Forelimb muscle (tissue), 1 donor: Measurements from ENCODE around the gene PRICKLE3. TPM values are rescaled to one million over a fixed set of nuclear protein-coding genes. Genes with fewer than 3 reads are reported as not detected.
"Not testable (repeated sequence)": the region's sequence is repeated elsewhere in the genome, so short reads cannot be mapped to it uniquely, and the experiment has no call there.

ENCODE experiments used
- DNase-seq: peaks from one replicate; pipeline ENCODE4 v3.0.0-alpha.2; 2013; ENCODE audit warnings: low read depth
- polyA plus RNA-seq: library from polyadenylated mRNA; unstranded; fragments of 120-200 nt; gene quantifications from one replicate; pipeline ENCODE4 v1.2.1, GENCODE V29; 2013; ENCODE audit not compliant: insufficient read length

Gene PRICKLE3
- polyA plus RNA-seq, 1 donor: 3.6 TPM

GRCh38 chrX:49155900-49156837 lies 30.0 kb downstream of the PRICKLE3 start:
- no peak for DNase-seq

DNA sequence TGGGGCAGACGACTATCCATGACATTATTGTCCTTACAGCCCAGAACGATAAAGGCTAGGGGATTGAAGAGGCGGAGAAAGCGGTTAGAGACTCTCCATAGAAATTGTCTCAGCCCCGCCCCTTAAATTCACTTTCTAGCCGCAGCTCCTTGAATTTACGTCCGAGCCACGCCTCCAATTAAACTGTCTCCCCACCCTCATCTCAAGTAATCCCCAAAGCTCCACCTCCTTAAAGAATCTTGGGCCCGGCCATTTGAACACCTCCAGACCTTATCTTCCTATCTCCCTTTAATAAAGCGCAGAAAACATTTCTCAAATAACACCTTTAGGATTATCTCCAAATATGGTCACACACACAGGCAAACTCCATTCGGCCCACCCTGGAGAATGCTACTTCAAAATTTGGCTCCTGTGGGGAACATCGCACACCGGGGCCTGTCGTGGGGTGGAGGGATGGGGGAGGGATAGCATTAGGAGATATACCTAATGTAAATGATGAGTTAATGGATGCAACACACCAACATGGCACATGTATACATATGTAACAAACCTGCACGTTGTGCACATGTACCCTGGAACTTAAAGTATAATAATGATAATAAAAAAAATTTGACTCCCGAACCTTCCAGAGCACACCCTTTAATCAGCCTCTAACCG lies 30.8 kb downstream of the PRICKLE3 start:
- no peak for DNase-seq

DNA sequence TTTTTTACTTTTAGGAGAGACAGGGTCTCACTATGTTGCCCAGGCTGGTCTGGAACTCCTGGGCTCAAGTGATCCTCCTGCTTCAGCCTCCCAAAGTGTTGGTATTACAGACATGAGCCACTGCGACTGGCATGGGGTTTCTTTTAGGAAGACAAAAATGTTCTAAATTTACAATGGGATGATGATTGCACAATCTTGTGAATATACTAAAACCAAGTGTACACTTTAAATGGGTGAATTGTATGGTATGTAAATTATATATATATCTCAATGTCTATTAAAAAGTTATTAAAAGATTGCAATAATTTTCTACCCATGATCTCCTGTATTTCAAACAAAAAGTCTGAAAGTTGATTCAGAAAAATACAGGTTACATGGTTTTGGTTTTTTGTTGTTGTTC lies 32.7 kb downstream of the PRICKLE3 start:
- DNase-seq: no peak

GRCh38 chrX:49149291-49149690 lies 36.9 kb downstream of the PRICKLE3 start:
- DNase-seq: not testable (repeated sequence)

- not testable (repeated sequence) for DNase-seq
Measured at GRCh38 chrX:49148390-49149100, 37.6 kb downstream of the PRICKLE3 start.

- DNase-seq: no peak
Measured at GRCh38 chrX:49147936-49148335, 38.2 kb downstream of the PRICKLE3 start.

GRCh38 chrX:49147282-49147681 lies 38.9 kb downstream of the PRICKLE3 start:
- DNase-seq: no peak

- not testable (repeated sequence) for DNase-seq
Measured at GRCh38 chrX:49143154-49143553, 43.0 kb downstream of the PRICKLE3 start.

DNA sequence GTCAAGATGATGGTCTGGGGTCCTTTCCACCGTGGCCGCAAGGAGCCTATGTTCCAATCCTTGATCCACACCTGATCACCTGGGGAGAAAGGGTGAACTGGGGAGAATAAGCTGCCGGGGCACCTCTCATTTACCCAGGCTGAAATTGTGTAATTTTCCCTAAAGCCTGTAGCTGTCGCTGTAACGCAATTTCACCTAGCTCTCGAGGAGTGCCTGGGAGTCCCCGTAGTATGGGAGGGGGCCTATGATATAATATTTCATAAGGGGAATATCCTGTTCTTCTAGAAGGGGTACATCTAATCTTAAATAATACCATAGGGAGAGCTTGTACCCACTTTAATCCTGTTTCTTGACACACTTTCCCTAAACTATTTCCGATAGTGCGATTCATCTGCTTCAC lies 43.9 kb downstream of the PRICKLE3 start:
- not testable (repeated sequence) for DNase-seq

DNA sequence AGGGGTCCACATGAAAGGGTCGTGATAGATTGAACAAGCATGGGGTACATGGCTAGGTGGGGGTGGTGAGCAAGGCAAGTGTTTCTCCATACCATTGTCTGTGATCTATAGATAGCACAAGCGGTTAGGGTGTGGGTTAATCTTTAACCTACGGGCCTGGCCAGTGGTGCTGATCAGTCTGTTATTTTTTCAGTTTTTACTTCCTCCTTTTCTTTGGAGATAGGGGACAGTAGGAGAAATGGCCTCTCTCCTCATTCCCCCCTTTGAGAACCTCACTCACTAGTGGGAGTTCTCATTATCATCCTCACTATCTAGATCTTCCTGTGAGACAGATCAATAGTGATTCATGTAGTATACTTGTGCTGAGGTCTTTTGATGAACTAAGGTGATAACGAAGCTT lies 46.5 kb downstream of the PRICKLE3 start:
- DNase-seq: no peak

GRCh38 chrX:49137492-49137891 lies 48.7 kb downstream of the PRICKLE3 start:
- DNase-seq: no peak

DNA sequence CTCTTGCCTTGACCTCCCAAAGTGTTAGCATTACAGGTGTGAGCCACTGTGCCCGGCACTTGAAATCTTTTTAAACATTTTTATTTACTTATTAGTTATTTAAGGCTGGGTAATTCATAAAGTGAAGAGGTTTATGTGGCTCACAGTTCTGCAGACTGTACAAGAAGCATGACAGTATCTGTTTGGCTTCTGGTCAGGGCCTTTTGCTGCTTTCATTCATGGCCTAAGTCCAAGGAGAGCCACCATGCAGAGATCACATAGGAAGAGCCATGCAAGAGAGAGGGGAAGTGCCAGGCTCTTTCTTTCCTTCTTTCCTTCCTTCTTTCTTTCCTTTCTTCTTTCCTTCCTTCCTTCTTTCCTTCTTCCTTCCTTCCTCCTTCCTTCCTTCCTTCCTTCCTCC lies 52.4 kb downstream of the PRICKLE3 start:
- no peak for DNase-seq

- DNase-seq: not testable (repeated sequence)
Measured at GRCh38 chrX:49132275-49132674, 53.9 kb downstream of the PRICKLE3 start.

DNA sequence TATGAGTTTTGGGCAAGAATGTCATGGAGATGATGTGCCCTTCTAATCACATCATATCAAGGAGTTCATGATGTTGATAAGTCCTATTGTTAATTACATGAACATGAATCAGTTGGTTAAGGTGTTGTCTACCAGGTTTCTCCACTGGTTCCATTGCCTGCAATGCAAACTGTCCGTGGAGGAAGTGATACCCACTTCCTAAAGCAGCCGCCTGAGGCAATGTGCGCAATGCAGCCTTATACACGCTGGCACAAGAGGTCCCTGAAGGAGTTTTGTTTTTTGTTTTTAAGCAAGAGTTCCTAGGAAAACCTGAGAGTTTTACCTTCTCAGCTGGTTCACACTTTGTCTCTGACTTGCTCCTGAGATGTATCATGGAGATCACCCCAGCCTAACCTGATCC lies 56.7 kb downstream of the PRICKLE3 start:
- no peak for DNase-seq

- DNase-seq: not testable (repeated sequence)
Measured at GRCh38 chrX:49127742-49128258, 58.4 kb downstream of the PRICKLE3 start.

Other genes starting within 250 kb of the PRICKLE3 start
- gene OTUD5, start 228.8 kb downstream of the PRICKLE3 start, polyA plus RNA-seq: 35.3 TPM
- gene KCND1, start 214.5 kb downstream of the PRICKLE3 start, polyA plus RNA-seq: 1.2 TPM
- 25.0 TPM for gene GRIPAP1, start 184.1 kb downstream of the PRICKLE3 start, polyA plus RNA-seq
- gene TFE3, start 143.0 kb downstream of the PRICKLE3 start, polyA plus RNA-seq: 21.6 TPM
- 4.2 TPM for gene CCDC120, start 127.4 kb downstream of the PRICKLE3 start, polyA plus RNA-seq
- gene PRAF2, start 112.4 kb downstream of the PRICKLE3 start, polyA plus RNA-seq: 19.8 TPM
- gene WDR45, start 106.5 kb downstream of the PRICKLE3 start, polyA plus RNA-seq: 34.4 TPM
- 19.0 TPM for gene GPKOW, start 62.6 kb downstream of the PRICKLE3 start, polyA plus RNA-seq
- gene MAGIX, start 23.6 kb downstream of the PRICKLE3 start, polyA plus RNA-seq: 1.9 TPM
- gene PLP2, start 14.5 kb downstream of the PRICKLE3 start, polyA plus RNA-seq: 179 TPM
- gene SYP, start 13.8 kb upstream of the PRICKLE3 start, polyA plus RNA-seq: 1.0 TPM
- 0.03 TPM for gene CACNA1F, start 47.0 kb upstream of the PRICKLE3 start, polyA plus RNA-seq
- gene CCDC22, start 49.1 kb upstream of the PRICKLE3 start, polyA plus RNA-seq: 12.4 TPM
- gene FOXP3, start 78.3 kb upstream of the PRICKLE3 start, polyA plus RNA-seq: 0.35 TPM
- gene PPP1R3F, start 83.4 kb upstream of the PRICKLE3 start, polyA plus RNA-seq: 7.9 TPM
- gene GAGE10, start 117.3 kb upstream of the PRICKLE3 start, polyA plus RNA-seq: not detected
- gene GAGE12J, start 135.7 kb upstream of the PRICKLE3 start, polyA plus RNA-seq: not detected
- not detected for gene GAGE13, start 145.2 kb upstream of the PRICKLE3 start, polyA plus RNA-seq